Astrocyte (in vitro differentiated cells and primary cell): Measurements from ENCODE around the gene ANO8. TPM values are rescaled to one million over a fixed set of nuclear protein-coding genes. Genes with fewer than 3 reads are reported as not detected.

Source experiments
- DNase-seq: peaks from one replicate; pipeline ENCODE4 v3.0.0-alpha.2; 2010; ENCODE audit warnings: low read depth
- FAIRE-seq: peaks from 2 replicates; lab custom pipeline; 2011; peaks lifted over from hg19 to GRCh38; lab: Jason Lieb, UNC
- H2AFZ ChIP-seq: 2 replicates; pipeline ENCODE4 v1.6.0; 2012; ENCODE audit warnings: low read depth, low read length, inconsistent platforms
- H3K27ac ChIP-seq: 2 replicates; pipeline ENCODE4 v1.5.1; 2011; ENCODE audit warnings: low read depth, low read length, inconsistent platforms
- H3K27me3 ChIP-seq: 2 replicates; pipeline ENCODE4 v1.6.0; 2011; ENCODE audit warnings: low read length, inconsistent platforms; ENCODE audit not compliant: insufficient read depth
- H3K36me3 ChIP-seq: 2 replicates; pipeline ENCODE4 v1.5.1; 2011; ENCODE audit warnings: low read length, inconsistent platforms; ENCODE audit not compliant: insufficient read depth
- H3K4me1 ChIP-seq: 2 replicates; pipeline ENCODE4 v1.5.1; 2011; ENCODE audit warnings: low read length, inconsistent platforms; ENCODE audit not compliant: insufficient read depth
- H3K4me2 ChIP-seq: 2 replicates; pipeline ENCODE4 v1.6.0; 2012; ENCODE audit warnings: low read length, inconsistent platforms
- H3K4me3 ChIP-seq: 2 replicates; pipeline ENCODE4 v1.5.1; 2011; ENCODE audit warnings: low read depth, mild to moderate bottlenecking, low read length, inconsistent platforms; ENCODE audit not compliant: insufficient read depth
- H3K79me2 ChIP-seq: 2 replicates; pipeline ENCODE4 v1.6.0; 2012; ENCODE audit warnings: mild to moderate bottlenecking, low read length, inconsistent platforms; ENCODE audit not compliant: insufficient read depth
- H3K9ac ChIP-seq: 2 replicates; pipeline ENCODE4 v1.6.0; 2012; ENCODE audit warnings: mild to moderate bottlenecking, low read length, inconsistent platforms
- H3K9me3 ChIP-seq: 2 replicates; pipeline ENCODE4 v1.5.1; 2012; ENCODE audit warnings: low read depth, mild to moderate bottlenecking, low read length, inconsistent platforms; ENCODE audit not compliant: insufficient read depth
- H4K20me1 ChIP-seq: 2 replicates; pipeline ENCODE4 v1.6.0; 2012; ENCODE audit warnings: low read length, inconsistent platforms; ENCODE audit not compliant: insufficient read depth
- H3K27ac Mint-ChIP-seq: one replicate; pipeline ENCODE4 v1.8.0; 2021; ENCODE audit warnings: mild to moderate bottlenecking, mixed read lengths; ENCODE audit not compliant: unreplicated experiment
- H3K27me3 Mint-ChIP-seq: one replicate; pipeline ENCODE4 v1.8.0; 2021; ENCODE audit warnings: low read depth, mixed read lengths; ENCODE audit not compliant: unreplicated experiment
- H3K36me3 Mint-ChIP-seq: one replicate; pipeline ENCODE4 v1.8.0; 2021; ENCODE audit warnings: low read depth, mixed read lengths; ENCODE audit not compliant: unreplicated experiment
- H3K4me1 Mint-ChIP-seq: one replicate; pipeline ENCODE4 v1.8.0; 2021; ENCODE audit warnings: low read depth, mixed read lengths; ENCODE audit not compliant: unreplicated experiment
- H3K4me3 Mint-ChIP-seq: one replicate; pipeline ENCODE4 v1.8.0; 2021; ENCODE audit warnings: mild to moderate bottlenecking, moderate library complexity, mixed read lengths; ENCODE audit not compliant: unreplicated experiment
- H3K9me3 Mint-ChIP-seq: one replicate; pipeline ENCODE4 v1.8.0; 2021; ENCODE audit warnings: mild to moderate bottlenecking, mixed read lengths; ENCODE audit not compliant: unreplicated experiment
- CTCF ChIP-seq: IDR thresholded peaks from 2 replicates; pipeline ENCODE4 v1.5.1; 2011; ENCODE audit warnings: low read depth, mild to moderate bottlenecking, inconsistent platforms, low read length, moderate library complexity; ENCODE audit not compliant: insufficient read depth
- EZH2 ChIP-seq: IDR thresholded peaks from 2 replicates; pipeline ENCODE4 v1.6.1; 2012; ENCODE audit warnings: mild to moderate bottlenecking, low read length, inconsistent platforms; ENCODE audit not compliant: insufficient read depth
- total RNA-seq: library from RNA; stranded (reverse); gene quantifications from 2 replicates; pipeline ENCODE4 v1.2.1, GENCODE V29; 2021

ANO8 gene
- total RNA-seq, 1 donor from 2014 or later, result 8.1 TPM

- peaks cover 3% of the 10 kb centered on the region for H3K27me3 Mint-ChIP-seq
- Histone ChIP-seq H2AFZ (no peak overlapping the region), H3K79me2 (no peaks in the 10 kb centered on the region), H3K9ac (no peak overlapping the region), H3K4me2 (no peak overlapping the region), H4K20me1 (no peaks in the 10 kb centered on the region), H3K4me3 (no peak overlapping the region), H3K27me3 (no peaks in the 10 kb centered on the region), H3K9me3 (no peaks in the 10 kb centered on the region), H3K4me1 (peaks cover 8% of the 10 kb centered on the region), H3K36me3 (no peaks in the 10 kb centered on the region), H3K27ac (no peak overlapping the region)
- no peaks in the 10 kb centered on the region for H3K36me3 Mint-ChIP-seq
- TF ChIP-seq CTCF, result peak; percentile 73
- TF ChIP-seq EZH2, result no peak
- FAIRE-seq (no peak), DNase-seq (no peak)
- H3K4me3 Mint-ChIP-seq, result no peak overlapping the region
- peaks cover 9% of the 10 kb centered on the region for H3K4me1 Mint-ChIP-seq
- no peak overlapping the region for H3K27ac Mint-ChIP-seq
- no peaks in the 10 kb centered on the region for H3K9me3 Mint-ChIP-seq
Measured at GRCh38 chr19:17346109-17346671, 11.5 kb upstream of the ANO8 start.

GRCh38 chr19:17341845-17342244, 7.2 kb upstream of the ANO8 start:
- Histone ChIP-seq H3K4me3 (no peak overlapping the region), H3K36me3 (no peaks in the 10 kb centered on the region), H4K20me1 (no peaks in the 10 kb centered on the region), H3K27me3 (no peaks in the 10 kb centered on the region), H3K9ac (no peak overlapping the region), H3K79me2 (peaks cover 13% of the 10 kb centered on the region), H3K9me3 (no peaks in the 10 kb centered on the region), H3K4me1 (peaks cover 11% of the 10 kb centered on the region), H2AFZ (no peak overlapping the region), H3K27ac (no peak overlapping the region), H3K4me2 (no peak overlapping the region)
- Mint-ChIP-seq H3K4me1 (peaks cover 2% of the 10 kb centered on the region), H3K4me3 (no peak overlapping the region), H3K27ac (no peak overlapping the region), H3K9me3 (no peaks in the 10 kb centered on the region), H3K27me3 (no peaks in the 10 kb centered on the region), H3K36me3 (no peaks in the 10 kb centered on the region)
- FAIRE-seq (no peak), DNase-seq (no peak)
- TF ChIP-seq EZH2 (no peak), CTCF (no peak)

- Mint-ChIP-seq H3K27me3 (no peaks in the 10 kb centered on the region), H3K36me3 (no peaks in the 10 kb centered on the region), H3K4me1 (peaks cover 2% of the 10 kb centered on the region), H3K9me3 (no peaks in the 10 kb centered on the region), H3K27ac (no peak overlapping the region), H3K4me3 (no peak overlapping the region)
- Histone ChIP-seq H4K20me1 (no peaks in the 10 kb centered on the region), H3K27ac (no peak overlapping the region), H3K79me2 (peaks cover 13% of the 10 kb centered on the region), H2AFZ (no peak overlapping the region), H3K9ac (no peak overlapping the region), H3K4me2 (no peak overlapping the region), H3K27me3 (no peaks in the 10 kb centered on the region), H3K4me1 (peaks cover 11% of the 10 kb centered on the region), H3K4me3 (no peak overlapping the region), H3K9me3 (no peaks in the 10 kb centered on the region), H3K36me3 (no peaks in the 10 kb centered on the region)
- FAIRE-seq, result no peak
- no peak for TF ChIP-seq CTCF
- no peak for TF ChIP-seq EZH2
- DNase-seq, result no peak
Measured at GRCh38 chr19:17341386-17341785, 6.7 kb upstream of the ANO8 start.
